Endodermal cell (in vitro differentiated cells): ENCODE data around the gene NDUFB6. TPM values are rescaled to one million over a fixed set of nuclear protein-coding genes. Genes with fewer than 3 reads are reported as not detected.

Experiments used
- DNase-seq: peaks from one replicate; pipeline ENCODE4 v3.0.0-alpha.2; 2017
- H3K27ac ChIP-seq: 2 replicates; pipeline ENCODE4 v1.5.1; 2013; ENCODE audit warnings: mild to moderate bottlenecking, low read depth, low read length, moderate library complexity
- H3K27me3 ChIP-seq: 2 replicates; pipeline ENCODE4 v1.6.1; 2013; ENCODE audit warnings: mild to moderate bottlenecking, low read length, moderate library complexity; ENCODE audit not compliant: insufficient read depth, control insufficient read depth, poor library complexity, severe bottlenecking
- H3K36me3 ChIP-seq: 2 replicates; pipeline ENCODE4 v1.7.0; 2013; ENCODE audit warnings: mild to moderate bottlenecking, low read length, moderate library complexity; ENCODE audit not compliant: control insufficient read depth, insufficient read depth
- H3K4me1 ChIP-seq: one replicate; pipeline ENCODE4 v1.7.0; 2013; ENCODE audit warnings: low read length; ENCODE audit not compliant: control insufficient read depth, insufficient read depth
- H3K4me3 ChIP-seq: 2 replicates; pipeline ENCODE4 v1.5.1; 2013; ENCODE audit warnings: mild to moderate bottlenecking, low read length, moderate library complexity
- H3K9ac ChIP-seq: 2 replicates; pipeline ENCODE4 v1.6.1; 2013; ENCODE audit warnings: mild to moderate bottlenecking, low read length, moderate library complexity; ENCODE audit not compliant: poor library complexity, severe bottlenecking; ENCODE audit errors: extremely low read depth
- H3K9me3 ChIP-seq: 2 replicates; pipeline ENCODE4 v1.6.1; 2013; ENCODE audit warnings: mild to moderate bottlenecking, low read length, moderate library complexity; ENCODE audit not compliant: control insufficient read depth
- H3K27ac Mint-ChIP-seq: 2 replicates; pipeline ENCODE4 v1.8.0; 2020; ENCODE audit warnings: mixed read lengths
- H3K27me3 Mint-ChIP-seq: 2 replicates; pipeline ENCODE4 v1.8.0; 2021; ENCODE audit warnings: mild to moderate bottlenecking, mixed read lengths; ENCODE audit not compliant: insufficient read depth
- H3K36me3 Mint-ChIP-seq: 2 replicates; pipeline ENCODE4 v1.8.0; 2020; ENCODE audit warnings: low read depth, mixed read lengths
- H3K4me1 Mint-ChIP-seq: 2 replicates; pipeline ENCODE4 v1.8.0; 2020; ENCODE audit warnings: mixed read lengths
- H3K4me3 Mint-ChIP-seq: 2 replicates; pipeline ENCODE4 v1.8.0; 2020; ENCODE audit warnings: mild to moderate bottlenecking, moderate library complexity, mixed read lengths
- H3K9me3 Mint-ChIP-seq: 2 replicates; pipeline ENCODE4 v1.8.0; 2020; ENCODE audit warnings: mild to moderate bottlenecking, mixed read lengths
- WGBS, 2 experiments: methylation state at CpG; one replicate each; pipeline versions ENCODE4 v1.1.5 to v1.1.7; 2013; ENCODE audit warnings: missing lambda C conversion rate in 2 of 2, mixed read lengths in 1 of 2; ENCODE audit not compliant: insufficient coverage in 1 of 2, insufficient read length in 1 of 2; 5-methylcytosine and 5-hydroxymethylcytosine counted together
- total RNA-seq, 2 donors: library from RNA; stranded (reverse); fragmentation: NEBNext Ultra II Directional in 1 of 2; extraction: Animal tissue kit (Norgen Biotek cat#: 25700) in 1 of 2; gene quantifications; 2 replicates in 1 of 2; 3 replicates in 1 of 2; pipeline ENCODE4 v1.2.1, GENCODE V29; 2021
- TF ChIP-seq, protein P1 (sequence below): fragments of 200-600 bp; sonication (generic); conservative IDR thresholded peaks from 2 replicates; pipeline ENCODE4 v1.5.0; 2021; ENCODE audit warnings: antibody characterized with exemption, mild to moderate bottlenecking

Gene NDUFB6
- total RNA-seq, 2 donors from 2014 or later: 48.8 to 54.9 TPM

DNA sequence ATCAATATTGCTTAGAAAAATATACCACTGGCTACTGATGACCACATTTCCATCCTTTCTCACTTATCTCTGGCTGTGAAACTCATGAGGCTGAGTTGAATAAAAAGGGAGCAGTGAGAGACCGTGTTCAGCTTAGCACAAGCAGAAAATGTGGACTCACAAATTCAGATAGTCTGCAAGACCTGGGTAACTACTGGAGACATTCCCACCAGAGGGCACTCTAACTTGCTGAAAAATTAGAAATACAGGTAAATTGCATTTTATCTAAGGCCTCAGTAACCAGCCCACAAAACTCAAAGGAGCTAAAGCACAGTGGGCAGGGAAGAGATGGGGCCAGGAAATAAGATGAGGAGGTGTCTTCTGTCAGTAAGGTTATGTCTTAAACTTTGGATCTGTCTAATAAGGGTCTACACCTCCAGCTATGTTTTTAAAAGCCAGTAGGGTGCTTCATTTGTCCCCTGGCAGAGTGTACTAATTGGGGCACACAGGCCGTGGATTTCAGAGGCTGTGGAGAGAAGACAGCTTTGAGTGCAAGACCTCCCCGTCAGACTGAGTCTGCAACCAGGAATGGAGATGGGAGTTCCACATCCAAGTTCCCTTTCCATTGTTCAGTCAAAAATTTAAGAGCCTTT is 8.7 kb upstream of the NDUFB6 start:
- 66 to 83% methylated on average over 3 of the region's 3 CpGs for WGBS, 2 experiments

DNA sequence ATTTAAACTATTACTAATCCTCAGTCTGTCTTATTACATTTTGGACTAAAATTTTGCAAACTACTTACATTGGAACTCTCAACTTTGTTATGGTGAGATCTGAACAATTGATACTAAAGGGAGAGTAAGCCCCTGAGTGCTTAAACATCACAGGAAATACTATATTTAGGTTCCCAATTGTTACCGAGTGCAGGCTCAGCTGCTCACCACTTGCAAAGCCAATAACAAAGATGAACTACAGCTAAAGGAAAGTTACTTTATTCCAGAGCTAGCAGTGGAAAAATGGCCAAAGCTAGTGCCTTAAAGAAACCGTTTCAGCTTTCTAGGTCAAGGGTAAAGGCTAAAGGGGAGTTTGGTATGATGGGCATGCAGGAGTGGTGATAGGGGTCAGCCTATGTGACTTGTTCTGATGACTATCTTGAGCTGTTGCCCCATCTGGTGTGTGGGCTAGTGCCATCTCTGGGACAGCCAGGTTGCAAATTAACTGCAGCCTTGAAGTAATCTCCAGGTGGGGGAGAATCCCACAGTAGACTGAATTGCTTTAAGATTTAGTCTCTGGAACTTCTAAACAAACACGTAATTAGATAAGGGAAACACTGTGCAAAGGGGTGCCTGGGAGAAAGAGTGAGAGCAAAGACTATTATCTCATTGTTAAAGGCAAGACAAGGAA is 7.8 kb upstream of the NDUFB6 start:
- Histone ChIP-seq H3K4me3 (peak overlapping the region; percentile 57), H3K27me3 (no peaks in the 10 kb centered on the region), H3K36me3 (no peaks in the 10 kb centered on the region), H3K9me3 (no peaks in the 10 kb centered on the region), H3K9ac (peak overlapping the region; percentile 38), H3K27ac (no peak overlapping the region), H3K4me1 (no peaks in the 10 kb centered on the region)
- peaks cover 8% of the 10 kb centered on the region for H3K27me3 Mint-ChIP-seq
- H3K4me3 Mint-ChIP-seq: peak overlapping the region; percentile 21
- TF ChIP-seq, protein P1, sequence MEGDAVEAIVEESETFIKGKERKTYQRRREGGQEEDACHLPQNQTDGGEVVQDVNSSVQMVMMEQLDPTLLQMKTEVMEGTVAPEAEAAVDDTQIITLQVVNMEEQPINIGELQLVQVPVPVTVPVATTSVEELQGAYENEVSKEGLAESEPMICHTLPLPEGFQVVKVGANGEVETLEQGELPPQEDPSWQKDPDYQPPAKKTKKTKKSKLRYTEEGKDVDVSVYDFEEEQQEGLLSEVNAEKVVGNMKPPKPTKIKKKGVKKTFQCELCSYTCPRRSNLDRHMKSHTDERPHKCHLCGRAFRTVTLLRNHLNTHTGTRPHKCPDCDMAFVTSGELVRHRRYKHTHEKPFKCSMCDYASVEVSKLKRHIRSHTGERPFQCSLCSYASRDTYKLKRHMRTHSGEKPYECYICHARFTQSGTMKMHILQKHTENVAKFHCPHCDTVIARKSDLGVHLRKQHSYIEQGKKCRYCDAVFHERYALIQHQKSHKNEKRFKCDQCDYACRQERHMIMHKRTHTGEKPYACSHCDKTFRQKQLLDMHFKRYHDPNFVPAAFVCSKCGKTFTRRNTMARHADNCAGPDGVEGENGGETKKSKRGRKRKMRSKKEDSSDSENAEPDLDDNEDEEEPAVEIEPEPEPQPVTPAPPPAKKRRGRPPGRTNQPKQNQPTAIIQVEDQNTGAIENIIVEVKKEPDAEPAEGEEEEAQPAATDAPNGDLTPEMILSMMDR: no peak
- 60 to 69% methylated on average over 2 to 3 of the region's 3 CpGs for WGBS, 2 experiments
- peaks cover 3% of the 10 kb centered on the region for H3K9me3 Mint-ChIP-seq
- peak; percentile 65 for DNase-seq
- peak overlapping the region; percentile 72 for H3K27ac Mint-ChIP-seq
- H3K36me3 Mint-ChIP-seq: no peaks in the 10 kb centered on the region
- H3K4me1 Mint-ChIP-seq: peaks cover 18% of the 10 kb centered on the region

More for the DNA sequence above, 8.7 kb upstream of the NDUFB6 start:
- DNase-seq: peak; percentile 77
- Histone ChIP-seq H3K27ac (no peak overlapping the region), H3K36me3 (no peaks in the 10 kb centered on the region), H3K27me3 (no peaks in the 10 kb centered on the region), H3K4me1 (no peaks in the 10 kb centered on the region), H3K9ac (peak overlapping the region; percentile 38), H3K9me3 (peaks cover 5% of the 10 kb centered on the region), H3K4me3 (peak overlapping the region; percentile 57)
- H3K27me3 Mint-ChIP-seq: peaks cover 11% of the 10 kb centered on the region
- H3K4me1 Mint-ChIP-seq: peaks cover 18% of the 10 kb centered on the region
- peaks cover 5% of the 10 kb centered on the region for H3K9me3 Mint-ChIP-seq
- TF ChIP-seq, protein P1: peak; percentile 80
- H3K27ac Mint-ChIP-seq: peak overlapping the region; percentile 72
- no peaks in the 10 kb centered on the region for H3K36me3 Mint-ChIP-seq
- peak overlapping the region; percentile 21 for H3K4me3 Mint-ChIP-seq

DNA sequence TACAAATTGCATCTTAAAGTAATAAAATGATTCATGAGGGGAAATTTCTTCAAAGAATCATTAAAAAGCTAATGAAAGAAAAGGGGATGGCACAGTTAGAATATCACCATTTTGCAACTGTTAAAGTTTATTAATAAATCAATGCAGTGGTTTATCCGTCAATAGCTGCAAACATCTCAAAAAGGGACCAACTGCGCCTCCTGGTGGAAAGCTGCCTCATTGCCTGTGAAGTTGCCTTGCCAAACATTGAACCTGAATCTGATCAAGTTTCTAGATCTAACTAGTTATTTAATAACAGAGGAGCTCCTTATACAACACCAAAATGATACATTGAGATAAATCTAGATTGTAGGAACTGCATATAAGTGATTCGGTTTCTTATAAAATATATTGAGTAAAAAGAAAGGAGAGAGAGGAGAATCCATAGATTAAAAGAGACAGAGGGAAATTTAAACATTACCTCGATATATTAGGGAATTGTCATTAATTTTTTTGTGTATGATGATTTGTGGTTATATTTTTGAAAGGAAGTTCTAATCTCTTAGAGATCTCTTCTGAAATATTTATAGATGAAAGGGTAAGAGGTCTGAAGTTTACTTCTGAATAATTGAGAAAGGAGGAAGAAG is 6.9 kb upstream of the NDUFB6 start:
- Histone ChIP-seq H3K4me1 (no peaks in the 10 kb centered on the region), H3K27ac (no peak overlapping the region), H3K27me3 (no peaks in the 10 kb centered on the region), H3K9ac (no peak overlapping the region), H3K9me3 (no peaks in the 10 kb centered on the region), H3K36me3 (no peaks in the 10 kb centered on the region), H3K4me3 (no peak overlapping the region)
- H3K36me3 Mint-ChIP-seq: no peaks in the 10 kb centered on the region
- no peak overlapping the region for H3K27ac Mint-ChIP-seq
- H3K4me3 Mint-ChIP-seq: no peak overlapping the region
- 25 to 33% methylated on average over 4 of the region's 4 CpGs for WGBS, 2 experiments
- no peaks in the 10 kb centered on the region for H3K9me3 Mint-ChIP-seq
- DNase-seq: peak; percentile 88
- H3K4me1 Mint-ChIP-seq: peaks cover 18% of the 10 kb centered on the region
- H3K27me3 Mint-ChIP-seq: no peaks in the 10 kb centered on the region
- TF ChIP-seq, protein P1: peak; percentile 97
